NAMALWA (cell line): ENCODE measurements around the gene SRSF7.
A peak's percentile ranks its signal among the peaks of the same experiment; 100 is the strongest.
"Not testable (repeated sequence)": the region's sequence is repeated elsewhere in the genome, so short reads cannot be mapped to it uniquely, and the experiment has no call there.

Source experiments
- DNase-seq: peaks from one replicate; pipeline ENCODE4 v3.0.0-alpha.2; 2015; ENCODE audit warnings: low spot score

Gene SRSF7

DNA sequence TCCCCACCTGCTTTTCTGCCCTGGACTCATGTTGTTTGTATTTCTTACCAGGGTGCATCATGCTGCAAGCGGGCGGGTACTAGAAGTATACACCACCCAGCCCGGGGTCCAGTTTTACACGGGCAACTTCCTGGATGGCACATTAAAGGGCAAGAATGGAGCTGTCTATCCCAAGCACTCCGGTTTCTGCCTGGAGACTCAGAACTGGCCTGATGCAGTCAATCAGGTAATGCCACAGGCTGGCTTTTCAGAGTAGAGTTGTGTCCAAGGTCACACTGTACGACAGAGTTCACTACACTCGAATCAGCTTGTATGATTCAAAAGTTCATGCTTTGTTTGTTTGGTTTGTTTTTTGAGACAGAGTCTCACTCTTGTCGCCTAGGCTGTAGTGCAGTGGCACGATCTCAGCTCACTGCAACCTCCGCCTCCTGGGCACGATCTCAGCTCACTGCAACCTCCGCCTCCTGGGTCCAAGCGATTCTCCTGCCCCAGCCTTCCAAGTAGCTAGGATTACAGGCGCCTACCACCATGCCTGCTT lies 19.4 kb downstream of the SRSF7 start:
- no peak for DNase-seq

DNA sequence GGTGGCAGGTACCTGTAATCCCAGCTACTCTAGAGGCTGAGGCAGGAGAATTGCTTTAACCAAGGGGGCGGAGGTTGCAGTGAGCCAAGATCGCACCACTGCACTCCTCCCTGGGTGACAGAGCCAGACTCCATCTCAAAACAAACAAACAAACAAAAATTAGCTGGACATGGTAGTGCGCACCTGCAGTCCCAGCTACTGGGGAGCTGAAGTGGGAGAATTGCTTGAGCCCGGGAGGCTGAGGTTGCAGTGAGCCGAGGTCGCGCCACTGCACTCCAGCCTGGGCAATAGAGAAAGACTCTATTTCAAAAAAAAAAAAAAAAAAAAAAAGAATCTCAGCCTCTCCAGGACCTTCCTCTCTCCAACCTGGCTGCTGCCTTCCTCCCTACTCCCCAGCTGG lies 20.1 kb downstream of the SRSF7 start:
- no peak for DNase-seq

- peak; percentile 14 for DNase-seq
Observed at GRCh38 chr2:38728694-38729093, 22.5 kb downstream of the SRSF7 start.

GRCh38 chr2:38727661-38728060 lies 23.5 kb downstream of the SRSF7 start:
- DNase-seq, result no peak

DNA sequence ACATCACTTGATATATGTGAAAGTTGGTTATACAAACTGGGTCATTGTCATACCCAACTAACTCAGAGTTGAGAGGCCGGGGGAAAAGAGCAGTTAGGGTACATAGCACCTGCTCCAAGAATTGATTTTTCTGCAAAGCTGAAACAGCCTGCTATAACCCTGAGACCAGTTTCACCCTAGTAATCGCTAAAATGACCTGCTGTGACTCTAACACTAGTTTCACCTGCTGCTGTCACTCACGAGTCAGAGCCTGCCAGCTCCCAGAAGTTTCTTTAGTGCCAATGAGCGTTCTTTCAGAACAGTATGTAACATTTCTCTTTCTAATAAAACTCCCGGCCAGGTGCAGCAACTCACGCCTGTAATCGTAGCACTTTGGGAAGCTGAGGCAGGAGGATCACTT lies 28.0 kb downstream of the SRSF7 start:
- no peak for DNase-seq

GRCh38 chr2:38722271-38723061 lies 28.7 kb downstream of the SRSF7 start:
- peak; percentile 51 for DNase-seq

DNA sequence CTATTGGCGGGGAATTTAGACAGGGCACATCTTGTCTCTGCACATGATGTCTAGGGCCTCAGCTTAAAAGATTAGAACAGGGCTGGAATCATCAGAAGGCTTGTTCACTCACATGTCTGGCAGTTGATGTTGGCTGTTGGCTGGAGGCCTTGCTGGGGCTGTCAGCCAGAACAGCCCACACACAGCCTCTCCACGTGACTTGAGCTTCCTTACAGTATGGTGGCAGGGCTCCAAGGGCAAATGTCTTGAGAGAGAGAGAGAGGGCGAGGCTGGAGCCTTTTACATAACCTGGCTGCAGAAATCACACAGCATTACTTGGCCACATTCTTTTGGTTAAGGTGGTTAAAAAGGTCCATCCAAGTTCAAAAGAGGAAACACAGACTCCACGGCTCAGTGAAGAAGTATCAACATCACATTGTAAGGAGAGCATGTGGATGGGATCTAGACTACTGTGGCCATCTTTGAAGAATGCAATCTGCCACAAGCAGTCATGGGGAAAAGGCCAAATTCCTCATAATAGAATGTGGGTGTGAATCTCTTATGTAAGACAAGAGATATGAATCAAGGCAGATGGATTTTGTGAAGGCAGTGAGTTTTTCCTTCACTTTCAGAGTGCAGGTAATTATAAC lies 30.4 kb downstream of the SRSF7 start:
- DNase-seq, result no peak

DNA sequence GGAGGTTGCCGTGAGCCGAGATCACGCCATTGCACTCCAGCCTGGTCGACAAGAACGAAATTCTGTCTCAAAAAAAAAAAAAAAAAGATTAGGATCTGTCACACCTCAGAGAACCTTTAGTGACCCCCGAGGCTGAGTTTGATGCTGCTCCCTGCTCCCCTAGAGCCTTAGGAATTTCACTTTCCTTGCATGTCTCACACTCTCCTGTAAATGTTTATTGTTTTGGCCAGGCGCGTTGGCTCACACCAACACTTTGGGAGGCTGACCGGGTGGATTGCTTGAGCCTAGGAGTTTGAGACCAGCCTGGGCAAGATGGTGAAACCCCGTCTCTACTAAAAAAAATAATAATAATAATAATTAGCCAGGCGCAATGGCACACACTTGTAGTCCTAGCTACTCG lies 31.5 kb downstream of the SRSF7 start:
- no peak for DNase-seq

DNA sequence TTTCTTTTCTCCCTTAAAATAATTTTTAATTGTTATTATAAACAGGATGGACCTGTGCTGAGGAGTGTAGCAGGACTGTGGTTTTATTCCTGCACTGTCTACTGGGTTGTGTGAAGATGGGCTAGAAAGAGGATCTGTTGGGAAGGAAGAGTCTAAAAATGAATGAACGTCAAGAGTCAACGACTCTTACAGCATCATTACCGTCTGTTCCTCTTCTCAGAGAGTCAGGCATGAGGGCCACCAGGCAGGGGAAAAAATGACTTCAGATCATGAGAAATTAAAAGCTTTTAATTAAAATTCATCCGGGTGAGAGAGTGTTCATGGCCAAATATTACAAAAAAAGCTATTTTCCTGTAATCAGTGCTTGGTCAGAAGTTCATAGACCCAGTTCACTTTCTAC lies 32.6 kb downstream of the SRSF7 start:
- no peak for DNase-seq

GRCh38 chr2:38716185-38716584 lies 35.0 kb downstream of the SRSF7 start:
- no peak for DNase-seq

DNA sequence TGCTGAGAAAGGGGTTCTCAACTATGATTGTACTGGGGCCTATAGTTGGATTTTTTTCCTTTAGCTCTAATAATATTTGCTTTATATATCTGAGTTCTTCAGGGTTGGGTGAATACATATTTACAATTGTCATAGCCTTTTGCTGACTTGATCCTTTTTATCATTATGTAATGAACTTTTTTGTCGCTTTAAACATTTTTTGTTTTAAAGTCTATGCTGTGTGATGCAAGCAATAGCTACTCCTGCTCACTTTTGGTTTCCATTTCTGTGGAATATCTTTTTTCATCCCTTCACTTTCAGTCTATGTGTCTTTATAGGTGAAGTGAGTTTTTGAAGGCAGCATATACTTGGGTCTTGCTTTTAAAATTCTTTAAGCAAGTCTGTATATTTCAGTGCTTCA lies 36.2 kb downstream of the SRSF7 start:
- not testable (repeated sequence) for DNase-seq

GRCh38 chr2:38713338-38713737 lies 37.8 kb downstream of the SRSF7 start:
- DNase-seq, result no peak

DNA sequence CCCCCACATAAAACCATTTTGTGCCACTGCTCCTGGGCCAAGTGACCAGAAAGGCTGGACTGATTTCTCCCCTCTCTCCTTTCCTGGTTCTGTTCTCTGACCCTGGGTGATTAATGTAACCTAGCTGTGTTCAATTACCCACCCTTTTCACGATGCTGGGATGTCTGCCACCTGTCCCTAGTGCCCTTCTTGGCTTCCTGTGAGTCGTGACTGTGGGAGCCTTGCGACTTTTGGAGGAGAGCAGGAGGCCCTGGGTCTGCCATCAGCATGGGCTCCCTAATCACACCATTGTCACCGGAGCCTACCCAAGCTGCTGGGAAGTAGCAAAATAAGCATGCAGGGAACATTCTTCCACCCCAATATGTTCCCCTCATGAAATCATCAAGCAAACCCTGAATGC lies 38.3 kb downstream of the SRSF7 start:
- DNase-seq, result no peak

- no peak for DNase-seq
Observed at GRCh38 chr2:38712413-38712812, 38.7 kb downstream of the SRSF7 start.

- DNase-seq, result no peak
Observed at GRCh38 chr2:38711558-38711957, 39.6 kb downstream of the SRSF7 start.

- DNase-seq, result no peak
Observed at GRCh38 chr2:38709567-38710194, 41.5 kb downstream of the SRSF7 start.

GRCh38 chr2:38708900-38709566 lies 42.1 kb downstream of the SRSF7 start:
- DNase-seq, result no peak

DNA sequence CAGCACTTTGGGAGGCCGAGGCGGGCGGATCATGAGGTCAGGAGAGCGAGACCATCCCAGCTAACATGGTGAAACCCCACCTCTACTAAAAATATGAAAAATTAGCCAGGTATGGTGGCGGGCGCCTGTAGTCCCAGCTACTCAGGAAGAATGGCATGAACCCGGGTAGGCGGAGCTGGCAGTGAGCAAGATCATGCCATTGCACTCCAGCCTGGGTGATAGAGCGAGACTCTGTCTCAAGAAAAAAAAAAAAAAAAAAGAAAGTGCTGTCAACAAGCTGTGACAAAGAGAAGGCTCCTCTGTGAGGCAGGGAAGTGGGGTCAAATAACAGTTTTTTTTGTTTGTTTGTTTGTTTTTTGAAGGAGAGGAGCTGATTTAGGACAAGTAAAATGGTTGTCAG lies 42.7 kb downstream of the SRSF7 start:
- not testable (repeated sequence) for DNase-seq

DNA sequence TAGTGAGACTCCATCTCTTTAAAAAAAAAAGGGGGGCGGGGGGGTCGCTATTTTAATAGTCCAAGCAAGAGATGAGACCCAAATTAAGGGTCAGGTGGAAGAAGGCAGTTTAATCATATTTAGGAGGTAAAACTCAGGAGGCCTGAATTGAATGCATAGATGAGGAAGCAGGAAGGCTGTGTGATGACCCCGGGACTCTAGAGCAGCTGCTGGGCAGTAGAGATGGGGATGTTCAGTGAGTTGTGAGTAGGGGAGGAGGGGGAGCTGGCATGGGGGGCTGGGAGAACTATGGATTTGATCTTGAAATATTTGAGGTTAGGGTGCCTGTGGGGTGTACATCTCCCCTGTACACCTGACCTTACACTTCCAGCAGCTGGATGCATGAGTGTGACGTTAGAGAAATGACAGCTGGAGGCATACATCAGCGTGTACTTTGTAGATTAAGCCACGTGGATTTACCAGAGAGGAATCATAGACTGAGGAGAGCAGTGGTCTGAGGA lies 44.3 kb downstream of the SRSF7 start:
- no peak for DNase-seq

DNA sequence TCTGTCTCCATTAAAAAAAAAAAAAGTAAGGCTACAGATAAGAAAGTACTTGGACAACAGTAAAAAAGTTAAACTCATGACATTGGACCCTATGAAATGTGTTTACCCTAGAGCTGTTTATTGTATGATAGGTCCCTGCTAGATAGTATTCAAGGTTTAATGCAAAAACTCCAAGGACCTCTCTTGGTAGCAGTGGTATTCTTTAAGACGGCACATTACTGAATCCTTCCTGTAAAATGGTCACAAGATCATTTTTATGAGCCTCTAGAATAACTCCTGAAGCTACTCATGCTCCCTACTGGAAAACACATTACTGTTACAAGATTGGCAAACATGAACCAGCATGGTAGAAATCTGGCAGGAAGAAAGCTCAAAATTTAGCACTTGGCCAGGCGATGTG lies 46.5 kb downstream of the SRSF7 start:
- no peak for DNase-seq

- DNase-seq, result not testable (repeated sequence)
Observed at GRCh38 chr2:38703336-38703735, 47.8 kb downstream of the SRSF7 start.

- no peak for DNase-seq
Observed at GRCh38 chr2:38702413-38702812, 48.7 kb downstream of the SRSF7 start.
